H9 (cell line): ENCODE measurements around the gene SPDYE1. TPM values are rescaled to one million over a fixed set of nuclear protein-coding genes. Genes with fewer than 3 reads are reported as not detected.

Source experiments
- DNase-seq: peaks from one replicate; pipeline ENCODE4 v3.0.0-alpha.2; 2017
- H2AFZ ChIP-seq: one replicate; pipeline ENCODE4 v1.6.1; 2013; ENCODE audit warnings: mild to moderate bottlenecking, low read length, control low read depth, moderate library complexity
- H2AK5ac ChIP-seq: 2 replicates; pipeline ENCODE4 v1.6.1; 2013; ENCODE audit warnings: low read length, control low read depth, mixed read lengths; ENCODE audit not compliant: insufficient read length
- H2BK120ac ChIP-seq: one replicate; pipeline ENCODE4 v1.6.1; 2013; ENCODE audit warnings: low read depth, mild to moderate bottlenecking, low read length, control low read depth, inconsistent platforms; ENCODE audit not compliant: poor library complexity, severe bottlenecking
- H2BK12ac ChIP-seq: 2 replicates; pipeline ENCODE4 v1.6.1; 2013; ENCODE audit warnings: low read length, control low read depth, mixed read lengths, low read depth; ENCODE audit not compliant: insufficient read length
- H2BK15ac ChIP-seq: 2 replicates; pipeline ENCODE4 v1.6.1; 2013; ENCODE audit warnings: low read depth, low read length, control low read depth
- H2BK20ac ChIP-seq: one replicate; pipeline ENCODE4 v1.6.1; 2013; ENCODE audit warnings: low read depth, mild to moderate bottlenecking, low read length, control low read depth, inconsistent platforms; ENCODE audit not compliant: poor library complexity, severe bottlenecking
- H2BK5ac ChIP-seq: 2 replicates; pipeline ENCODE4 v1.6.1; 2013; ENCODE audit warnings: low read length, control low read depth, mixed read lengths; ENCODE audit not compliant: insufficient read length
- H3K14ac ChIP-seq: 2 replicates; pipeline ENCODE4 v1.6.1; 2013; ENCODE audit warnings: low read length, control low read depth; ENCODE audit not compliant: insufficient read depth
- H3K18ac ChIP-seq: 2 replicates; pipeline ENCODE4 v1.6.1; 2013; ENCODE audit warnings: low read depth, mild to moderate bottlenecking, mixed read lengths, low read length, control low read depth; ENCODE audit not compliant: insufficient read length
- H3K23ac ChIP-seq: 2 replicates; pipeline ENCODE4 v1.6.1; 2013; ENCODE audit warnings: low read length, control low read depth, mixed read lengths, low read depth; ENCODE audit not compliant: insufficient read length
- H3K23me2 ChIP-seq: 2 replicates; pipeline ENCODE4 v1.6.1; 2013; ENCODE audit warnings: low read depth, mild to moderate bottlenecking, mixed read lengths, low read length, control low read depth; ENCODE audit not compliant: insufficient read length, poor library complexity, severe bottlenecking
- H3K27ac ChIP-seq: 2 replicates; pipeline ENCODE4 v1.5.1; 2013; ENCODE audit warnings: low read length, control low read depth, mixed read lengths, low read depth; ENCODE audit not compliant: insufficient read length
- H3K27me3 ChIP-seq: 2 replicates; pipeline ENCODE4 v1.6.1; 2013; ENCODE audit warnings: low read length, control low read depth, inconsistent platforms; ENCODE audit not compliant: insufficient read depth
- H3K4ac ChIP-seq: 2 replicates; pipeline ENCODE4 v1.6.1; 2013; ENCODE audit warnings: low read depth, mild to moderate bottlenecking, control low read depth, inconsistent platforms, low read length, moderate library complexity
- H3K4me1 ChIP-seq: 2 replicates; pipeline ENCODE4 v1.6.1; 2013; ENCODE audit warnings: low read length, control low read depth, inconsistent platforms; ENCODE audit not compliant: insufficient read depth
- H3K4me2 ChIP-seq: 2 replicates; pipeline ENCODE4 v1.6.1; 2013; ENCODE audit warnings: low read length, control low read depth, mixed read lengths; ENCODE audit not compliant: insufficient read length, insufficient read depth
- H3K56ac ChIP-seq: 2 replicates; pipeline ENCODE4 v1.6.1; 2013; ENCODE audit warnings: low read depth, mild to moderate bottlenecking, mixed read lengths, low read length, control low read depth; ENCODE audit not compliant: insufficient read length
- H3K79me1 ChIP-seq: 2 replicates; pipeline ENCODE4 v1.6.1; 2013; ENCODE audit warnings: low read depth, mild to moderate bottlenecking, moderate library complexity, low read length, control low read depth, inconsistent platforms; ENCODE audit not compliant: insufficient read depth, poor library complexity, severe bottlenecking
- H3K79me2 ChIP-seq: 2 replicates; pipeline ENCODE4 v1.6.1; 2013; ENCODE audit warnings: low read length, control low read depth, inconsistent platforms; ENCODE audit not compliant: insufficient read depth
- H3K9ac ChIP-seq: 2 replicates; pipeline ENCODE4 v1.6.1; 2013; ENCODE audit warnings: low read length, control low read depth, mixed read lengths; ENCODE audit not compliant: insufficient read length; ENCODE audit errors: extremely low read depth
- H3K9me3 ChIP-seq: one replicate; pipeline ENCODE4 v1.6.1; 2013; ENCODE audit warnings: low read depth, low read length, inconsistent platforms; ENCODE audit not compliant: control insufficient read depth
- H3T11ph ChIP-seq: one replicate; pipeline ENCODE4 v1.6.1; 2013; ENCODE audit warnings: mild to moderate bottlenecking, low read length, control low read depth, inconsistent platforms
- H4K20me1 ChIP-seq: one replicate; pipeline ENCODE4 v1.6.1; 2013; ENCODE audit not compliant: control insufficient read depth, insufficient read length, insufficient read depth
- H4K5ac ChIP-seq: 2 replicates; pipeline ENCODE4 v1.6.1; 2013; ENCODE audit warnings: low read depth, mild to moderate bottlenecking, mixed read lengths, low read length, control low read depth; ENCODE audit not compliant: insufficient read length
- H4K8ac ChIP-seq: replicated peaks from 2 replicates; pipeline ENCODE4 v1.6.1; 2013; ENCODE audit warnings: low read length, control low read depth, mixed read lengths, low read depth; ENCODE audit not compliant: insufficient read length
- H4K91ac ChIP-seq: 2 replicates; pipeline ENCODE4 v1.6.1; 2013; ENCODE audit warnings: low read depth, mild to moderate bottlenecking, moderate library complexity, mixed read lengths, low read length, control low read depth; ENCODE audit not compliant: insufficient read length
- H3K27ac Mint-ChIP-seq, 3 experiments: 2 replicates in 2 of 3; 3 replicates in 1 of 3; pipeline ENCODE4 v1.8.0; 2020 to 2021; ENCODE audit warnings: mixed read lengths in 3 of 3, mild to moderate bottlenecking in 1 of 3, moderate library complexity in 1 of 3
- H3K27me3 Mint-ChIP-seq: 2 replicates; pipeline ENCODE4 v1.8.0; 2021; ENCODE audit warnings: low read depth, mild to moderate bottlenecking, moderate library complexity, mixed read lengths
- H3K36me3 Mint-ChIP-seq, 3 experiments: 2 replicates in 2 of 3; 3 replicates in 1 of 3; pipeline ENCODE4 v1.8.0; 2020 to 2021; ENCODE audit warnings: low read depth in 3 of 3, mixed read lengths in 3 of 3; ENCODE audit not compliant: insufficient read depth in 1 of 3
- H3K4me1 Mint-ChIP-seq, 2 experiments: 2 replicates each; pipeline ENCODE4 v1.8.0; 2020; ENCODE audit warnings: mixed read lengths in 2 of 2
- H3K4me3 Mint-ChIP-seq, 2 experiments: 2 replicates in 1 of 2; 3 replicates in 1 of 2; pipeline ENCODE4 v1.8.0; 2020 to 2021; ENCODE audit warnings: mild to moderate bottlenecking in 2 of 2, mixed read lengths in 2 of 2, moderate library complexity in 1 of 2
- H3K9me3 Mint-ChIP-seq, 2 experiments: 2 replicates in 1 of 2; 3 replicates in 1 of 2; pipeline ENCODE4 v1.8.0; 2020; ENCODE audit warnings: mild to moderate bottlenecking in 2 of 2, mixed read lengths in 2 of 2, moderate library complexity in 1 of 2
- WGBS: extraction: QIAGEN DNeasy Blood & Tissue Kit; methylation state at CpG from one replicate; pipeline ENCODE4 v1.1.7; 2013; ENCODE audit warnings: missing lambda C conversion rate, low lambda C conversion rate, mixed read lengths; ENCODE audit not compliant: insufficient read length; ENCODE audit errors: extremely low coverage; 5-methylcytosine and 5-hydroxymethylcytosine counted together
- total RNA-seq: library from RNA; stranded (reverse); gene quantifications from 2 replicates; pipeline ENCODE4 v1.2.1, GENCODE V29; 2021
- TF ChIP-seq, protein P1 (sequence below): fragments of 200-600 bp; sonication (generic); conservative IDR thresholded peaks from 3 replicates; pipeline ENCODE4 v1.8.0; 2021; ENCODE audit warnings: antibody characterized with exemption, mild to moderate bottlenecking

The SPDYE1 gene
- total RNA-seq, 1 experiment from 2014 or later = not detected

GRCh38 chr7:43953071-43953470 lies 44.6 kb upstream of the SPDYE1 start:
- no peaks in the 10 kb centered on the region; a peak in 2 of 7 replicates for H3K36me3 Mint-ChIP-seq
- H3K79me1 ChIP-seq = no peaks in the 10 kb centered on the region
- H4K8ac ChIP-seq = no peak overlapping the region
- no peak overlapping the region for H2BK15ac ChIP-seq
- no peak overlapping the region for H4K91ac ChIP-seq
- no peaks in the 10 kb centered on the region for H3K27me3 Mint-ChIP-seq
- no peak overlapping the region for H3K4me3 Mint-ChIP-seq
- H3K27ac Mint-ChIP-seq = no peak overlapping the region; a peak in 1 of 7 replicates
- no peak overlapping the region for H2AFZ ChIP-seq
- H3K4me2 ChIP-seq = no peak overlapping the region
- no peak overlapping the region for H4K5ac ChIP-seq
- H3K9me3 ChIP-seq = no peaks in the 10 kb centered on the region
- no peak overlapping the region for H3K27ac ChIP-seq
- no peak overlapping the region for H2BK120ac ChIP-seq
- no peak overlapping the region for H2BK20ac ChIP-seq
- no peak overlapping the region for H3K14ac ChIP-seq
- H3K23me2 ChIP-seq = no peaks in the 10 kb centered on the region
- no peak overlapping the region for H2BK12ac ChIP-seq
- no peaks in the 10 kb centered on the region for H4K20me1 ChIP-seq
- H3K79me2 ChIP-seq = no peaks in the 10 kb centered on the region
- H3K4me1 ChIP-seq = peaks cover 3% of the 10 kb centered on the region; the same call in 1 of the 2 replicates
- no peak overlapping the region for H2BK5ac ChIP-seq
- H3K9me3 Mint-ChIP-seq = no peaks in the 10 kb centered on the region
- H2AK5ac ChIP-seq = no peak overlapping the region
- TF ChIP-seq, protein P1, sequence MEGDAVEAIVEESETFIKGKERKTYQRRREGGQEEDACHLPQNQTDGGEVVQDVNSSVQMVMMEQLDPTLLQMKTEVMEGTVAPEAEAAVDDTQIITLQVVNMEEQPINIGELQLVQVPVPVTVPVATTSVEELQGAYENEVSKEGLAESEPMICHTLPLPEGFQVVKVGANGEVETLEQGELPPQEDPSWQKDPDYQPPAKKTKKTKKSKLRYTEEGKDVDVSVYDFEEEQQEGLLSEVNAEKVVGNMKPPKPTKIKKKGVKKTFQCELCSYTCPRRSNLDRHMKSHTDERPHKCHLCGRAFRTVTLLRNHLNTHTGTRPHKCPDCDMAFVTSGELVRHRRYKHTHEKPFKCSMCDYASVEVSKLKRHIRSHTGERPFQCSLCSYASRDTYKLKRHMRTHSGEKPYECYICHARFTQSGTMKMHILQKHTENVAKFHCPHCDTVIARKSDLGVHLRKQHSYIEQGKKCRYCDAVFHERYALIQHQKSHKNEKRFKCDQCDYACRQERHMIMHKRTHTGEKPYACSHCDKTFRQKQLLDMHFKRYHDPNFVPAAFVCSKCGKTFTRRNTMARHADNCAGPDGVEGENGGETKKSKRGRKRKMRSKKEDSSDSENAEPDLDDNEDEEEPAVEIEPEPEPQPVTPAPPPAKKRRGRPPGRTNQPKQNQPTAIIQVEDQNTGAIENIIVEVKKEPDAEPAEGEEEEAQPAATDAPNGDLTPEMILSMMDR = no peak
- H3K27me3 ChIP-seq = no peaks in the 10 kb centered on the region
- WGBS = no CpG with 5 or more reads among the region's 5 CpGs
- H3K4ac ChIP-seq = no peak overlapping the region
- no peak for DNase-seq
- no peak overlapping the region for H3T11ph ChIP-seq
- no peak overlapping the region for H3K23ac ChIP-seq
- H3K56ac ChIP-seq = no peak overlapping the region
- H3K18ac ChIP-seq = no peak overlapping the region
- H3K4me1 Mint-ChIP-seq = peaks cover 4 to 8% of the 10 kb centered on the region in 2 experiments; a peak in 3 of 4 replicates
- no peak overlapping the region for H3K9ac ChIP-seq
